ENCODE measurements around the gene UBA6. TPM values are rescaled to one million over a fixed set of nuclear protein-coding genes. Genes with fewer than 3 reads are reported as not detected.
"Not testable (repeated sequence)": the region's sequence is repeated elsewhere in the genome, so short reads cannot be mapped to it uniquely, and the experiment has no call there.

Gene UBA6
- polyA plus RNA-seq, 1 of the 3 experiments (the other 2 are of a cell fraction): 51.0 TPM

DNA sequence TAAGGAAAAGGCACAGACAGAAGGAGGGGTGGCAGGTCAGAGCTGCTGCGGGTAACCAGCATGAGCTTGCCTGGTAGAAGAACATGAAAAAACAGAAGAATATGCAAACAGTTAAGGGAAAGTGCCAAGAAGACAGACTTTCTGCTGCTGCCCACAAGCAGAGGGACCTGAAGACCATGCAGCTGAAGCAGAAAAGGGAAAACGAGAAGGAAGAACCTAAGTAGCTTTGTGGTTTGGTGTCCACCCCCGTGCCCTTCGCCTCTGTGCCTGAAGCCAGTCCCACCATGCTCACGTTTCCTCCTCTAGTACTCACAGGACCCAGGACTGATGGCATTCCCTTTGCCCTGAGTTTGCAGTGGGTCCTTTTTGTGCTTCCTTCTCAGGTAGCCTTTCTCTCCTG is 62.8 kb downstream of the UBA6 start (continued):
- no peak for TF ChIP-seq REST (IDR thresholded peaks at IDR 0.05; ENCODE audit: low read depth, low read length)

GRCh38 chr4:67636978-67637377 is 64.0 kb downstream of the UBA6 start:
- H4K20me1 ChIP-seq (ENCODE audit: insufficient read depth); DNase-seq; POLR2A ChIA-PET; H3K9ac ChIP-seq; H2AFZ ChIP-seq (ENCODE audit: low read depth); H3K27ac ChIP-seq (ENCODE audit: low read depth in 2 of 2, low read length in 1 of 2); CTCF ChIA-PET; H3K9me2 ChIP-seq; H3K4me1 ChIP-seq (ENCODE audit: control insufficient read depth in 1 of 2, insufficient read depth in 2 of 2, low read depth in 1 of 2, low read length in 1 of 2); H3K9me3 ChIP-seq; H3K4me2 ChIP-seq; H3K27me3 ChIP-seq (ENCODE audit: insufficient read depth); H3K79me2 ChIP-seq (ENCODE audit: insufficient read depth); H3K4me3 ChIP-seq (ENCODE audit: low read depth in 2 of 2, low read length in 1 of 2): not testable (repeated sequence)
- Histone ChIP-seq H3F3A (replicated peaks; ENCODE audit: insufficient read depth) (peaks cover 20% of the 10 kb centered on the region), H3K36me3 (replicated peaks in 1 of 2; ENCODE audit: control insufficient read depth in 1 of 2, insufficient read depth in 2 of 2, low read length in 1 of 2) (peaks cover 75 to 77% of the 10 kb centered on the region in 2 experiments)
- WGBS (ENCODE audit: low lambda C conversion rate): no CpG with 5 or more reads among the region's 30 CpGs

- Histone ChIP-seq H3K79me2 (ENCODE audit: insufficient read depth) (no peaks in the 10 kb centered on the region), H3K27ac (ENCODE audit: low read depth in 2 of 2, low read length in 1 of 2) (no peak overlapping the region), H3K9ac (no peak overlapping the region), H3F3A (replicated peaks; ENCODE audit: insufficient read depth) (peaks cover 20% of the 10 kb centered on the region), H3K4me3 (ENCODE audit: low read depth in 2 of 2, low read length in 1 of 2) (no peak overlapping the region), H3K4me1 (ENCODE audit: control insufficient read depth in 1 of 2, insufficient read depth in 2 of 2, low read depth in 1 of 2, low read length in 1 of 2) (no peaks in the 10 kb centered on the region; a peak in 1 of 4 replicates), H3K36me3 (replicated peaks in 1 of 2; ENCODE audit: control insufficient read depth in 1 of 2, insufficient read depth in 2 of 2, low read length in 1 of 2) (peaks cover 79 to 80% of the 10 kb centered on the region in 2 experiments), H3K9me2 (no peaks in the 10 kb centered on the region; the same call in 1 of the 2 replicates), H3K9me3 (no peaks in the 10 kb centered on the region), H4K20me1 (ENCODE audit: insufficient read depth) (no peaks in the 10 kb centered on the region), H3K27me3 (ENCODE audit: insufficient read depth) (no peaks in the 10 kb centered on the region), H2AFZ (ENCODE audit: low read depth) (no peak overlapping the region), H3K4me2 (no peak overlapping the region)
- ChIA-PET POLR2A (no interaction called here), CTCF (no interaction called here)
- DNase-seq: no peak
- 96% methylated on average over 2 of the region's 2 CpGs for WGBS (ENCODE audit: low lambda C conversion rate)
- TF ChIP-seq GATA2 (CRISPR knock-in tag; IDR thresholded peaks at IDR 0.05) (no peak), NRF1 (IDR thresholded peaks at IDR 0.05; ENCODE audit: low read depth, low read length) (no peak), YY1 (IDR thresholded peaks at IDR 0.05; ENCODE audit: low read depth) (no peak), SIN3A (IDR thresholded peaks at IDR 0.05; ENCODE audit: borderline replicate concordance, low read depth, low read length) (no peak), TCF12 (IDR thresholded peaks at IDR 0.05) (no peak), NFIC (IDR thresholded peaks at IDR 0.05; ENCODE audit: borderline replicate concordance) (no peak), FOXM1 (IDR thresholded peaks at IDR 0.05; ENCODE audit: low read depth) (no peak), EZH2phosphoT487 (IDR thresholded peaks at IDR 0.05; ENCODE audit: borderline replicate concordance, low read depth) (no peak), MAX (IDR thresholded peaks at IDR 0.05; ENCODE audit: low read depth) (no peak), USF1 (IDR thresholded peaks at IDR 0.05; ENCODE audit: borderline replicate concordance, low read depth) (no peak), FOXJ3 (CRISPR knock-in tag; IDR thresholded peaks at IDR 0.05) (no peak), TEAD4 (IDR thresholded peaks at IDR 0.05; ENCODE audit: borderline replicate concordance, insufficient read depth) (no peak), EP300 (IDR thresholded peaks at IDR 0.05; ENCODE audit: borderline replicate concordance in 1 of 2, low read depth in 1 of 2, low read length in 1 of 2) (no peak)
These were observed 65.6 kb downstream of the UBA6 start for GRCh38 chr4:67635331-67635730.
